ENCODE results near the gene KIF3A. TPM values are rescaled to one million over a fixed set of nuclear protein-coding genes. Genes with fewer than 3 reads are reported as not detected.

The KIF3A gene
- polyA plus RNA-seq, 1 of the 3 experiments (the other 2 are of a cell fraction) = 5.1 TPM

GRCh38 chr5:132774896-132775295, 37.5 kb upstream of the KIF3A start:
- no peak overlapping the region for H3K4me3 ChIP-seq (ENCODE audit: low read depth in 2 of 2, low read length in 1 of 2)
- H3K27ac ChIP-seq (ENCODE audit: low read depth in 2 of 2, low read length in 1 of 2) = no peak overlapping the region
- no peaks in the 10 kb centered on the region for H3K36me3 ChIP-seq (replicated peaks in 1 of 2; ENCODE audit: control insufficient read depth in 1 of 2, insufficient read depth in 2 of 2, low read length in 1 of 2)
- H3K9me2 ChIP-seq = no peaks in the 10 kb centered on the region
- H3K9ac ChIP-seq = no peak overlapping the region
- H3F3A ChIP-seq (replicated peaks; ENCODE audit: insufficient read depth) = peaks cover 5% of the 10 kb centered on the region
- H3K4me2 ChIP-seq = peak overlapping the region; percentile 96
- H3K4me1 ChIP-seq (ENCODE audit: control insufficient read depth in 1 of 2, insufficient read depth in 2 of 2, low read depth in 1 of 2, low read length in 1 of 2) = peaks cover 10 to 49% of the 10 kb centered on the region in 2 experiments; a peak in 1 of 4 replicates
- no peak for DNase-seq
- WGBS (ENCODE audit: low lambda C conversion rate) = 97% methylated on average over 4 of the region's 5 CpGs
- CTCF ChIA-PET = interaction anchor here (0.6 to 3.0 kb wide), 6 partner anchors 10 to 130 kb away, joined by 3 to 16 read pairs (median 4); partner anchors contain the start of gene CCNI2
- no peak for TF ChIP-seq GABPA (IDR thresholded peaks at IDR 0.05; ENCODE audit: low read depth)
- TF ChIP-seq ELF1 (IDR thresholded peaks at IDR 0.05) = no peak
- TF ChIP-seq RXRA (IDR thresholded peaks at IDR 0.05; ENCODE audit: borderline replicate concordance, low read depth) = no peak
- TF ChIP-seq MAX (IDR thresholded peaks at IDR 0.05; ENCODE audit: low read depth) = no peak
- TF ChIP-seq RFX5 (IDR thresholded peaks at IDR 0.05; ENCODE audit: low read length) = no peak
- TF ChIP-seq EP300 (IDR thresholded peaks at IDR 0.05; ENCODE audit: borderline replicate concordance in 1 of 2, low read depth in 1 of 2, low read length in 1 of 2) = no peak
- no peak for TF ChIP-seq SIN3A (IDR thresholded peaks at IDR 0.05; ENCODE audit: borderline replicate concordance, low read depth, low read length)
- TF ChIP-seq, protein P1, sequence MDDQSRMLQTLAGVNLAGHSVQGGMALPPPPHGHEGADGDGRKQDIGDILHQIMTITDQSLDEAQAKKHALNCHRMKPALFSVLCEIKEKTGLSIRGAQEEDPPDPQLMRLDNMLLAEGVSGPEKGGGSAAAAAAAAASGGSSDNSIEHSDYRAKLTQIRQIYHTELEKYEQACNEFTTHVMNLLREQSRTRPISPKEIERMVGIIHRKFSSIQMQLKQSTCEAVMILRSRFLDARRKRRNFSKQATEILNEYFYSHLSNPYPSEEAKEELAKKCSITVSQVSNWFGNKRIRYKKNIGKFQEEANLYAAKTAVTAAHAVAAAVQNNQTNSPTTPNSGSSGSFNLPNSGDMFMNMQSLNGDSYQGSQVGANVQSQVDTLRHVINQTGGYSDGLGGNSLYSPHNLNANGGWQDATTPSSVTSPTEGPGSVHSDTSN (IDR thresholded peaks at IDR 0.05) = no peak
- TF ChIP-seq, protein P2, sequence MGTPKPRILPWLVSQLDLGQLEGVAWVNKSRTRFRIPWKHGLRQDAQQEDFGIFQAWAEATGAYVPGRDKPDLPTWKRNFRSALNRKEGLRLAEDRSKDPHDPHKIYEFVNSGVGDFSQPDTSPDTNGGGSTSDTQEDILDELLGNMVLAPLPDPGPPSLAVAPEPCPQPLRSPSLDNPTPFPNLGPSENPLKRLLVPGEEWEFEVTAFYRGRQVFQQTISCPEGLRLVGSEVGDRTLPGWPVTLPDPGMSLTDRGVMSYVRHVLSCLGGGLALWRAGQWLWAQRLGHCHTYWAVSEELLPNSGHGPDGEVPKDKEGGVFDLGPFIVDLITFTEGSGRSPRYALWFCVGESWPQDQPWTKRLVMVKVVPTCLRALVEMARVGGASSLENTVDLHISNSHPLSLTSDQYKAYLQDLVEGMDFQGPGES (IDR thresholded peaks at IDR 0.05; ENCODE audit: low read depth, low read length) = no peak
- TF ChIP-seq TCF12 (IDR thresholded peaks at IDR 0.05) = no peak
- no peak for TF ChIP-seq CHD2 (IDR thresholded peaks at IDR 0.05; ENCODE audit: low read length, partially characterized antibody)
- no peaks in the 10 kb centered on the region for H3K27me3 ChIP-seq (ENCODE audit: insufficient read depth)
- H3K79me2 ChIP-seq (ENCODE audit: insufficient read depth) = peaks cover 66% of the 10 kb centered on the region
- H3K9me3 ChIP-seq = no peaks in the 10 kb centered on the region
- 0 out of 2 replicates have a peak, but pooled peaks cover 4% of the 10 kb centered on the region for H4K20me1 ChIP-seq (ENCODE audit: insufficient read depth)
- H2AFZ ChIP-seq (ENCODE audit: low read depth) = no peak overlapping the region
- POLR2A ChIA-PET = interaction anchor here (0.6 kb wide), 1 partner anchor 16 kb away, joined by 4 read pairs; no protein-coding TSS in a partner anchor

GRCh38 chr5:132774406-132774805, 37.1 kb upstream of the KIF3A start:
- TF ChIP-seq MEF2A (IDR thresholded peaks at IDR 0.05; ENCODE audit: borderline replicate concordance, low read depth) (no peak), RAD21 (IDR thresholded peaks at IDR 0.05; ENCODE audit: low read length) (no peak), FOXJ3 (CRISPR knock-in tag; IDR thresholded peaks at IDR 0.05) (no peak)
- Histone ChIP-seq H3K36me3 (replicated peaks in 1 of 2; ENCODE audit: control insufficient read depth in 1 of 2, insufficient read depth in 2 of 2, low read length in 1 of 2) (no peaks in the 10 kb centered on the region), H3K79me2 (ENCODE audit: insufficient read depth) (peaks cover 69% of the 10 kb centered on the region), H3K4me3 (ENCODE audit: low read depth in 2 of 2, low read length in 1 of 2) (no peak overlapping the region), H3K4me1 (ENCODE audit: control insufficient read depth in 1 of 2, insufficient read depth in 2 of 2, low read depth in 1 of 2, low read length in 1 of 2) (peaks cover 10 to 49% of the 10 kb centered on the region in 2 experiments; a peak in 1 of 4 replicates), H3K4me2 (no peak overlapping the region), H3K9me3 (no peaks in the 10 kb centered on the region), H3F3A (replicated peaks; ENCODE audit: insufficient read depth) (peaks cover 5% of the 10 kb centered on the region), H3K9ac (no peak overlapping the region), H3K9me2 (no peaks in the 10 kb centered on the region), H3K27ac (ENCODE audit: low read depth in 2 of 2, low read length in 1 of 2) (no peak overlapping the region), H3K27me3 (ENCODE audit: insufficient read depth) (no peaks in the 10 kb centered on the region), H2AFZ (ENCODE audit: low read depth) (no peak overlapping the region), H4K20me1 (ENCODE audit: insufficient read depth) (peaks cover 6% of the 10 kb centered on the region; the same call in 1 of the 2 replicates)
- ChIA-PET CTCF (interaction anchor here (0.6 to 3.0 kb wide), 4 partner anchors 19 to 130 kb away, joined by 3 to 16 read pairs (median 8); partner anchors contain the start of gene CCNI2), POLR2A (no interaction called here)
- 85% methylated on average over 2 of the region's 3 CpGs for WGBS (ENCODE audit: low lambda C conversion rate)
- no peak for DNase-seq

Measured in SK-N-SH (cell line).